Measurements from ENCODE around the gene TTLL11.

Gene TTLL11

GRCh38 chr9:121812159-121812735 is 280.9 kb downstream of the TTLL11 start:
- TF ChIP-seq CTCF (conservative IDR thresholded peaks at IDR 0.05; ENCODE audit: low read depth, low read length) = no peak
- no peak for DNase-seq (ENCODE audit: low read depth)
- no peak overlapping the region for H3K4me3 ChIP-seq (ENCODE audit: low read depth, low read length)

- H3K4me3 ChIP-seq (ENCODE audit: low read depth, low read length) = no peak overlapping the region
- no peak for TF ChIP-seq CTCF (conservative IDR thresholded peaks at IDR 0.05; ENCODE audit: low read depth, low read length)
- DNase-seq (ENCODE audit: low read depth) = no peak
These were observed 281.4 kb downstream of the TTLL11 start for GRCh38 chr9:121811751-121812150.

DNA sequence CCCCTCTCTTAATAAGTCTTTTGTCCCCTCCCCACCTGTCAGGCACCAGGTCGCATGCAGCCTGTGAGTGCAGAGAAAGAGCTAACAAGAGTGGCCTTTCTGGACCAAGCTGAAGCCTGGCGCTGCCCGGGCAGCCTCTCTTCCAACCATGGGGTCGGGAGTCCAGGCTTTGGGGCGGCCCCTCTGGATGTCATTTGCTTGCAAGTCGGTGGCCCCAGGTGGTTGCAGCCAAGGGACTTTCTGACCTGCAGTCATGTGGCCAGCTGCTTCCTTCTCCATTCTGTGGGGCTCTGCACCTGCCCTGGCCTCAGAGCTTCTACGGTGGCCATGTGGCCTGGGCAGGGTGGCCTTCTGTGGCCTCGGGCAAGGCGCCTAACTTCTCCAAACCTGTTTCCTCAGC is 282.0 kb downstream of the TTLL11 start:
- no peak for TF ChIP-seq CTCF (conservative IDR thresholded peaks at IDR 0.05; ENCODE audit: low read depth, low read length)
- H3K4me3 ChIP-seq (ENCODE audit: low read depth, low read length) = no peak overlapping the region
- DNase-seq (ENCODE audit: low read depth) = no peak

- DNase-seq (ENCODE audit: low read depth) = no peak
- no peak for TF ChIP-seq CTCF (conservative IDR thresholded peaks at IDR 0.05; ENCODE audit: low read depth, low read length)
- no peak overlapping the region for H3K4me3 ChIP-seq (ENCODE audit: low read depth, low read length)
These were observed 282.6 kb downstream of the TTLL11 start for GRCh38 chr9:121810489-121810888.

GRCh38 chr9:121809356-121810050 is 283.6 kb downstream of the TTLL11 start:
- TF ChIP-seq CTCF (conservative IDR thresholded peaks at IDR 0.05; ENCODE audit: low read depth, low read length) = no peak
- DNase-seq (ENCODE audit: low read depth) = no peak
- no peak overlapping the region for H3K4me3 ChIP-seq (ENCODE audit: low read depth, low read length)

- DNase-seq (ENCODE audit: low read depth) = no peak
- H3K4me3 ChIP-seq (ENCODE audit: low read depth, low read length) = no peak overlapping the region
- no peak for TF ChIP-seq CTCF (conservative IDR thresholded peaks at IDR 0.05; ENCODE audit: low read depth, low read length)
These were observed 284.3 kb downstream of the TTLL11 start for GRCh38 chr9:121808781-121809180.

- H3K4me3 ChIP-seq (ENCODE audit: low read depth, low read length) = no peak overlapping the region
- DNase-seq (ENCODE audit: low read depth) = no peak
- TF ChIP-seq CTCF (conservative IDR thresholded peaks at IDR 0.05; ENCODE audit: low read depth, low read length) = no peak
These were observed 285.3 kb downstream of the TTLL11 start for GRCh38 chr9:121807823-121808278.
